RWPE2 (cell line): ENCODE results near the gene KDM7A.

Experiments
- ATAC-seq: fragments of 200-7000 bp; cut with Tn5 transposase; 3 replicates; pipeline ENCODE4 v1.9.1; 2021; ENCODE audit warnings: low read depth
- DNase-seq: peaks from one replicate; pipeline ENCODE4 v3.0.0-alpha.2; 2020; ENCODE audit warnings: low spot score
- H3K27ac ChIP-seq: fragments of 450-650 bp; 2 replicates; pipeline ENCODE4 v1.5.1; 2017; ENCODE audit warnings: mild to moderate bottlenecking; ENCODE audit not compliant: poor library complexity, severe bottlenecking
- H3K27me3 ChIP-seq: fragments of 250-450 bp; sonication (Bioruptor Pico); 2 replicates; pipeline ENCODE4 v1.5.1; 2021; ENCODE audit warnings: mild to moderate bottlenecking, moderate library complexity; ENCODE audit not compliant: insufficient read depth, poor library complexity, severe bottlenecking
- H3K36me3 ChIP-seq: fragments of 250-450 bp; sonication (Bioruptor Pico); 2 replicates; pipeline ENCODE4 v1.5.1; 2020; ENCODE audit warnings: low read depth, mild to moderate bottlenecking, moderate library complexity
- H3K4me1 ChIP-seq: fragments of 250-450 bp; sonication (Bioruptor Pico); 2 replicates; pipeline ENCODE4 v1.5.1; 2021; ENCODE audit warnings: mild to moderate bottlenecking, moderate library complexity; ENCODE audit not compliant: insufficient read depth, poor library complexity, severe bottlenecking
- H3K4me3 ChIP-seq: fragments of 250-450 bp; sonication (Bioruptor Pico); 2 replicates; pipeline ENCODE4 v1.5.1; 2021; ENCODE audit warnings: mild to moderate bottlenecking, moderate library complexity; ENCODE audit not compliant: severe bottlenecking
- H3K9me3 ChIP-seq: fragments of 250-450 bp; sonication (Bioruptor Pico); 2 replicates; pipeline ENCODE4 v1.5.1; 2021; ENCODE audit warnings: mild to moderate bottlenecking, moderate library complexity; ENCODE audit not compliant: severe bottlenecking
- TF ChIP-seq, protein P1 (sequence below): fragments of 450-650 bp; IDR thresholded peaks from one replicate; pipeline ENCODE4 v1.5.1; 2017; ENCODE audit warnings: mild to moderate bottlenecking, moderate library complexity; ENCODE audit not compliant: poor library complexity, severe bottlenecking

KDM7A gene

DNA sequence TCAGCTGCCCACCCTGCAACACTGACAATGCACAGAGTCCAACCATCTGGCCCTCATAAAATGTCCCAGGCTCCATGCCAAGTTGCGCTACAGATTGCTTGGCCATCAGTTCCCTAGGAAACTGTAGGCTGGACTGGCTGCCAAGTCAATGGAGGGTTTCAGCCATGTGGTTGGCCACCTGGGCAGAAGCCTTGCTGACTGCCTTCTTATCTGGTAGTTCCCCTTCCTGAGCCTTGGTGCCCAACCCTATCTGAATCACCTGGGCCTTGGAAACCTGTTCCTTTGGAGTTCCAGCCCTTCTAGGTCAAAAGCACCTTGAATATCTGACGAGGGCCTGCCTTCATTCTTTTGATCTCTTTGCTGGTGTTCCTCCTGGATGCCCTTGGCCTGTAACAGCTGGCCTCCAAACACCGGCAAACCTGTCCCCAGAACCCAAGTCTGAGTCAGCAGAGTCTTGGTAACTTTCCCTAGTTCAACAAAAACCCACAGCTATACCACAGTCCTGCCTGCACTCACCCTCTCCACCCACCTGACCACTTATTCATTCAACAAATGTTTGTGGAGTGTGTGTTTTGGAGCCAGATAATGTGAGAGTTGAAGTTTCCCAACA, 37.4 kb upstream of the KDM7A start:
- Histone ChIP-seq H3K27ac (no peak overlapping the region), H3K9me3 (no peaks in the 10 kb centered on the region), H3K4me1 (peaks cover 8% of the 10 kb centered on the region), H3K4me3 (no peak overlapping the region), H3K27me3 (no peaks in the 10 kb centered on the region), H3K36me3 (no peaks in the 10 kb centered on the region)
- DNase-seq = no peak
- TF ChIP-seq, protein P1, sequence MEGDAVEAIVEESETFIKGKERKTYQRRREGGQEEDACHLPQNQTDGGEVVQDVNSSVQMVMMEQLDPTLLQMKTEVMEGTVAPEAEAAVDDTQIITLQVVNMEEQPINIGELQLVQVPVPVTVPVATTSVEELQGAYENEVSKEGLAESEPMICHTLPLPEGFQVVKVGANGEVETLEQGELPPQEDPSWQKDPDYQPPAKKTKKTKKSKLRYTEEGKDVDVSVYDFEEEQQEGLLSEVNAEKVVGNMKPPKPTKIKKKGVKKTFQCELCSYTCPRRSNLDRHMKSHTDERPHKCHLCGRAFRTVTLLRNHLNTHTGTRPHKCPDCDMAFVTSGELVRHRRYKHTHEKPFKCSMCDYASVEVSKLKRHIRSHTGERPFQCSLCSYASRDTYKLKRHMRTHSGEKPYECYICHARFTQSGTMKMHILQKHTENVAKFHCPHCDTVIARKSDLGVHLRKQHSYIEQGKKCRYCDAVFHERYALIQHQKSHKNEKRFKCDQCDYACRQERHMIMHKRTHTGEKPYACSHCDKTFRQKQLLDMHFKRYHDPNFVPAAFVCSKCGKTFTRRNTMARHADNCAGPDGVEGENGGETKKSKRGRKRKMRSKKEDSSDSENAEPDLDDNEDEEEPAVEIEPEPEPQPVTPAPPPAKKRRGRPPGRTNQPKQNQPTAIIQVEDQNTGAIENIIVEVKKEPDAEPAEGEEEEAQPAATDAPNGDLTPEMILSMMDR = no peak
- no peak for ATAC-seq

DNA sequence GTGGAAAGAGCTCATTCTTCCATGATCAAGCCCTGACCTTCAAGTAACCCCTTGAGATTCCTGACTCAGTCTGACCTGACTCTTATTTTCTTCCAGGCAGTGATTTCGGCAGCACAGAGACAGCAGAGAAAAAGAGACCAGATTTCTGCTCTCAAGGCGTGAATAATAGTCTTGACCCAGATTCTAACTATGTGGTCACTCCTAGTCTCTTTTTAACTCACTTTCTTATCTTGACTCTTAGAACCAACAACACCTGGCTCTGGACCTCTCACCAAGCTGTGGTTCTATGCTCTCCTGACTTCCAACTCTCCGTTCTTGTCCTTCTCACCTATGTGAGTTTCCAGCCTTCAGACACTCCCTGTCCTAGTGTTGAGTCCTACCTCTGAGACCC, 36.9 kb upstream of the KDM7A start:
- DNase-seq = no peak
- H3K4me1 ChIP-seq = peaks cover 8% of the 10 kb centered on the region
- TF ChIP-seq, protein P1 = no peak
- no peaks in the 10 kb centered on the region for H3K27me3 ChIP-seq
- H3K27ac ChIP-seq = no peak overlapping the region
- ATAC-seq = no peak
- H3K36me3 ChIP-seq = no peaks in the 10 kb centered on the region
- H3K9me3 ChIP-seq = no peaks in the 10 kb centered on the region
- H3K4me3 ChIP-seq = no peak overlapping the region

DNA sequence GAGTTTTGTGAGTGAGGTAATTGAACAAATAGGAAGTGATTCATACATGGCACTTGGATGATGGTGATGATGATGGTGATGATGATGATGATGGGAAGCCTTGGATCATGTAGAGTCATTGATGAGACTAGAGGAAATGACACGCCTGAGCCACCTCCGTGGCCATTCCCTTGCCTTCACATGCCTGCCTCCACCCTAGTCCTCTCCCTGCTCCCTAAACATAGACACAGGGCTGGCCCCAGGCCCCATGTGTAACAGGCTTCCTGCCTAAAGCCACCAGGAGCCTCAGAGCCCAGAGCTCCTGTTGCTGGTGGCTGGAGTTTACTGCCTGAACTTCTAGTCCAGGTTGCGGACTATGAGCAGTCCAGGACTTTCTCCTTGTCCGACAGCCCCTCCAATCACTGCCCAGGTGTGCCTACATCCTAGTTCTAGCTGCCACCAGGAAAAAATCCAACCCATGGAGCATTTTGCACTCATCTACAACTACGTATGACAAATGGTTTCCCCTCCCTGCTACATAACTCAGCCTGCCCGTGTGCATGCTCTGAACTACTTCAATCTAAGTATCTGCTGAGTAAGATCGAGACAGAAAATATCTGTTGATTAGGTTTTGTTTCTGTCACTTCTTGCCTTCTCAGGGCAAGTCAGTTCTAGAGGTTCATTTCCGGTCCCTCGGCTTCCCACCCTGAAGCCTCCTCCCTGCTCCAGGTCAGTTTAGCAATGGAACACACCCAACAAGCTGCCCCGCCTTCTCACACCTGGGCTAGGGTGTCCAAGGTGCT, 35.5 kb upstream of the KDM7A start:
- DNase-seq (no peak), ATAC-seq (peak; percentile 38; the same call in 1 of the 3 replicates)
- H3K27ac ChIP-seq = no peak overlapping the region
- H3K4me3 ChIP-seq = no peak overlapping the region
- no peaks in the 10 kb centered on the region for H3K9me3 ChIP-seq
- TF ChIP-seq, protein P1 = no peak
- no peaks in the 10 kb centered on the region for H3K27me3 ChIP-seq
- H3K36me3 ChIP-seq = no peaks in the 10 kb centered on the region
- H3K4me1 ChIP-seq = peaks cover 8% of the 10 kb centered on the region

DNA sequence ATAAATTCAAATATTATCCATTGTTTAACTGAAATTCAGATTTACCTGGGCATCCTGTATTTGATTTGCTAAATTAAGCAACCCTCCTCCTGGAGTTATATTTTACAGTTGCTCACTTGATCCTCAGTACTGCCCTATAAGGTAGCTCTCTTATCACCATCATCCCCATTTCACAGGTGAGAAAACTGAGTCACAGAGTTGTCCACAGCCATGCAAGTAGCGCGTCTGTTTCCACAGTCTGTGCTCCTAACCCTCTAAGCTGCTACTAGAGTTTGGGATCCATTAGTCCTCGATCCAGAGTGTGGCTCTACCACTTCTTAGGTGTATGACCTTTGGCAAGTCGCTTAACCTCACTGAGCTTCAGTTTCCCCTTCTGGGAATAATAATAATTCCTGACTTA, 34.9 kb upstream of the KDM7A start:
- no peaks in the 10 kb centered on the region for H3K36me3 ChIP-seq
- H3K27me3 ChIP-seq = no peaks in the 10 kb centered on the region
- no peak for DNase-seq
- no peak overlapping the region for H3K27ac ChIP-seq
- H3K9me3 ChIP-seq = no peaks in the 10 kb centered on the region
- TF ChIP-seq, protein P1 = no peak
- no peak overlapping the region for H3K4me3 ChIP-seq
- no peak for ATAC-seq
- H3K4me1 ChIP-seq = peaks cover 8% of the 10 kb centered on the region
